ENCODE results near the gene BIRC6.
"Not testable (repeated sequence)": the region's sequence is repeated elsewhere in the genome, so short reads cannot be mapped to it uniquely, and the experiment has no call there.

- not testable (repeated sequence) for TF ChIP-seq CTCF (conservative IDR thresholded peaks at IDR 0.05; ENCODE audit: low read length); EZH2phosphoT487 (IDR thresholded peaks at IDR 0.05; ENCODE audit: borderline replicate concordance, low read depth, low read length)
These were observed 195.7 kb downstream of the BIRC6 start for GRCh38 chr2:32552483-32552882.
